ENCODE measurements around the gene MLST8. TPM values are rescaled to one million over a fixed set of nuclear protein-coding genes. Genes with fewer than 3 reads are reported as not detected.

MLST8 gene
- polyA plus RNA-seq, 2 donors, result 27.8 to 38.3 TPM

GRCh38 chr16:2179107-2179501 lies 26.1 kb upstream of the MLST8 start:
- 41 to 48% methylated on average over 37 to 50 of the region's 50 CpGs for WGBS, 2 donors
- Histone ChIP-seq H3K36me3 (ENCODE audit: control insufficient read depth in 2 of 2, insufficient read depth in 2 of 2, low read length in 1 of 2) (peaks cover 9 to 32% of the 10 kb centered on the region in 2 donors), H3K27me3 (ENCODE audit: control insufficient read depth in 1 of 2, insufficient read depth in 2 of 2, low read length in 2 of 2) (peaks cover 0 to 2% of the 10 kb centered on the region in 2 donors), H3K4me3 (ENCODE audit: low read depth in 1 of 2, low read length in 2 of 2) (no peak overlapping the region), H3K9me3 (ENCODE audit: control insufficient read depth in 2 of 2, insufficient read depth in 1 of 2, low read depth in 1 of 2, low read length in 1 of 2) (peaks cover 0 to 6% of the 10 kb centered on the region in 2 donors), H3K27ac (ENCODE audit: low read depth in 2 of 2, low read length in 1 of 2) (peak overlapping the region in 1 of 2 donors; percentile 30), H3K4me1 (ENCODE audit: control insufficient read depth in 2 of 2, insufficient read depth in 2 of 2, low read length in 1 of 2) (peaks cover 2 to 16% of the 10 kb centered on the region in 2 donors)

- Histone ChIP-seq H3K27ac (ENCODE audit: low read depth in 2 of 2, low read length in 1 of 2) (no peak overlapping the region), H3K9me3 (ENCODE audit: control insufficient read depth in 2 of 2, insufficient read depth in 1 of 2, low read depth in 1 of 2, low read length in 1 of 2) (peaks cover 0 to 6% of the 10 kb centered on the region in 2 donors), H3K27me3 (ENCODE audit: control insufficient read depth in 1 of 2, insufficient read depth in 2 of 2, low read length in 2 of 2) (peaks cover 0 to 2% of the 10 kb centered on the region in 2 donors), H3K4me1 (ENCODE audit: control insufficient read depth in 2 of 2, insufficient read depth in 2 of 2, low read length in 1 of 2) (peaks cover 2 to 16% of the 10 kb centered on the region in 2 donors), H3K4me3 (ENCODE audit: low read depth in 1 of 2, low read length in 2 of 2) (no peak overlapping the region), H3K36me3 (ENCODE audit: control insufficient read depth in 2 of 2, insufficient read depth in 2 of 2, low read length in 1 of 2) (peaks cover 9 to 27% of the 10 kb centered on the region in 2 donors)
- WGBS, 2 donors, result 66 to 76% methylated on average over 30 to 31 of the region's 31 CpGs
These were observed 25.7 kb upstream of the MLST8 start for GRCh38 chr16:2179576-2179975.

- Histone ChIP-seq H3K4me1 (ENCODE audit: control insufficient read depth in 2 of 2, insufficient read depth in 2 of 2, low read length in 1 of 2) (peaks cover 2 to 14% of the 10 kb centered on the region in 2 donors), H3K4me3 (ENCODE audit: low read depth in 1 of 2, low read length in 2 of 2) (no peak overlapping the region), H3K36me3 (ENCODE audit: control insufficient read depth in 2 of 2, insufficient read depth in 2 of 2, low read length in 1 of 2) (peaks cover 8 to 19% of the 10 kb centered on the region in 2 donors), H3K27me3 (ENCODE audit: control insufficient read depth in 1 of 2, insufficient read depth in 2 of 2, low read length in 2 of 2) (peaks cover 0 to 2% of the 10 kb centered on the region in 2 donors), H3K27ac (ENCODE audit: low read depth in 2 of 2, low read length in 1 of 2) (no peak overlapping the region), H3K9me3 (ENCODE audit: control insufficient read depth in 2 of 2, insufficient read depth in 1 of 2, low read depth in 1 of 2, low read length in 1 of 2) (peaks cover 0 to 6% of the 10 kb centered on the region in 2 donors)
- WGBS, 2 donors, result 94% methylated on average over 38 to 43 of the region's 43 CpGs
These were observed 24.8 kb upstream of the MLST8 start for GRCh38 chr16:2180461-2180860.

- peaks cover 0 to 2% of the 10 kb centered on the region in 2 donors for H3K27me3 ChIP-seq (ENCODE audit: control insufficient read depth in 1 of 2, insufficient read depth in 2 of 2, low read length in 2 of 2)
- H3K4me3 ChIP-seq (ENCODE audit: low read depth in 1 of 2, low read length in 2 of 2), result no peak overlapping the region
- H3K9me3 ChIP-seq (ENCODE audit: control insufficient read depth in 2 of 2, insufficient read depth in 1 of 2, low read depth in 1 of 2, low read length in 1 of 2), result peaks cover 0 to 6% of the 10 kb centered on the region in 2 donors
- peaks cover under 1 to 11% of the 10 kb centered on the region in 2 donors for H3K36me3 ChIP-seq (ENCODE audit: control insufficient read depth in 2 of 2, insufficient read depth in 2 of 2, low read length in 1 of 2)
- no peak overlapping the region for H3K27ac ChIP-seq (ENCODE audit: low read depth in 2 of 2, low read length in 1 of 2)
- WGBS, 2 donors, result 82 to 83% methylated on average over 40 to 46 of the region's 46 CpGs
- H3K4me1 ChIP-seq (ENCODE audit: control insufficient read depth in 2 of 2, insufficient read depth in 2 of 2, low read length in 1 of 2), result peaks cover 2 to 8% of the 10 kb centered on the region in 2 donors
These were observed 24.0 kb upstream of the MLST8 start for GRCh38 chr16:2180962-2181923.

GRCh38 chr16:2181952-2182351 lies 23.3 kb upstream of the MLST8 start:
- peaks cover 0 to 6% of the 10 kb centered on the region in 2 donors for H3K9me3 ChIP-seq (ENCODE audit: control insufficient read depth in 2 of 2, insufficient read depth in 1 of 2, low read depth in 1 of 2, low read length in 1 of 2)

GRCh38 chr16:2183671-2184070 lies 21.6 kb upstream of the MLST8 start:
- no peak overlapping the region for H3K4me3 ChIP-seq (ENCODE audit: low read depth in 1 of 2, low read length in 2 of 2)
- H3K27me3 ChIP-seq (ENCODE audit: control insufficient read depth in 1 of 2, insufficient read depth in 2 of 2, low read length in 2 of 2), result no peaks in the 10 kb centered on the region
- H3K36me3 ChIP-seq (ENCODE audit: control insufficient read depth in 2 of 2, insufficient read depth in 2 of 2, low read length in 1 of 2), result no peaks in the 10 kb centered on the region
- peaks cover 0 to 3% of the 10 kb centered on the region in 2 donors for H3K9me3 ChIP-seq (ENCODE audit: control insufficient read depth in 2 of 2, insufficient read depth in 1 of 2, low read depth in 1 of 2, low read length in 1 of 2)
- H3K4me1 ChIP-seq (ENCODE audit: control insufficient read depth in 2 of 2, insufficient read depth in 2 of 2, low read length in 1 of 2), result peaks cover 2 to 6% of the 10 kb centered on the region in 2 donors
- 92 to 95% methylated on average over 22 to 30 of the region's 30 CpGs for WGBS, 2 donors
- H3K27ac ChIP-seq (ENCODE audit: low read depth in 2 of 2, low read length in 1 of 2), result no peak overlapping the region

More at GRCh38 chr16:2181952-2182351, 23.3 kb upstream of the MLST8 start:
- Histone ChIP-seq H3K36me3 (ENCODE audit: control insufficient read depth in 2 of 2, insufficient read depth in 2 of 2, low read length in 1 of 2) (peaks cover 0 to 8% of the 10 kb centered on the region in 2 donors), H3K27me3 (ENCODE audit: control insufficient read depth in 1 of 2, insufficient read depth in 2 of 2, low read length in 2 of 2) (peaks cover 0 to 2% of the 10 kb centered on the region in 2 donors), H3K27ac (ENCODE audit: low read depth in 2 of 2, low read length in 1 of 2) (no peak overlapping the region), H3K4me3 (ENCODE audit: low read depth in 1 of 2, low read length in 2 of 2) (no peak overlapping the region), H3K4me1 (ENCODE audit: control insufficient read depth in 2 of 2, insufficient read depth in 2 of 2, low read length in 1 of 2) (peaks cover 2 to 6% of the 10 kb centered on the region in 2 donors)
- WGBS, 2 donors, result 90 to 91% methylated on average over 20 of the region's 20 CpGs

GRCh38 chr16:2184346-2184745 lies 20.9 kb upstream of the MLST8 start:
- Histone ChIP-seq H3K4me3 (ENCODE audit: low read depth in 1 of 2, low read length in 2 of 2) (no peak overlapping the region), H3K36me3 (ENCODE audit: control insufficient read depth in 2 of 2, insufficient read depth in 2 of 2, low read length in 1 of 2) (no peaks in the 10 kb centered on the region), H3K27ac (ENCODE audit: low read depth in 2 of 2, low read length in 1 of 2) (no peak overlapping the region), H3K27me3 (ENCODE audit: control insufficient read depth in 1 of 2, insufficient read depth in 2 of 2, low read length in 2 of 2) (no peaks in the 10 kb centered on the region), H3K4me1 (ENCODE audit: control insufficient read depth in 2 of 2, insufficient read depth in 2 of 2, low read length in 1 of 2) (peaks cover 0 to 2% of the 10 kb centered on the region in 2 donors), H3K9me3 (ENCODE audit: control insufficient read depth in 2 of 2, insufficient read depth in 1 of 2, low read depth in 1 of 2, low read length in 1 of 2) (peaks cover 0 to 3% of the 10 kb centered on the region in 2 donors)
- 84 to 85% methylated on average over 19 of the region's 19 CpGs for WGBS, 2 donors

- Histone ChIP-seq H3K4me1 (ENCODE audit: control insufficient read depth in 2 of 2, insufficient read depth in 2 of 2, low read length in 1 of 2) (peaks cover 0 to 1% of the 10 kb centered on the region in 2 donors), H3K27ac (ENCODE audit: low read depth in 2 of 2, low read length in 1 of 2) (no peak overlapping the region), H3K36me3 (ENCODE audit: control insufficient read depth in 2 of 2, insufficient read depth in 2 of 2, low read length in 1 of 2) (no peaks in the 10 kb centered on the region), H3K4me3 (ENCODE audit: low read depth in 1 of 2, low read length in 2 of 2) (no peak overlapping the region), H3K27me3 (ENCODE audit: control insufficient read depth in 1 of 2, insufficient read depth in 2 of 2, low read length in 2 of 2) (no peaks in the 10 kb centered on the region), H3K9me3 (ENCODE audit: control insufficient read depth in 2 of 2, insufficient read depth in 1 of 2, low read depth in 1 of 2, low read length in 1 of 2) (peaks cover 0 to 3% of the 10 kb centered on the region in 2 donors)
- WGBS, 2 donors, result 76 to 78% methylated on average over 20 of the region's 20 CpGs
These were observed 20.3 kb upstream of the MLST8 start for GRCh38 chr16:2184962-2185361.

GRCh38 chr16:2186064-2186463 lies 19.2 kb upstream of the MLST8 start:
- H3K9me3 ChIP-seq (ENCODE audit: control insufficient read depth in 2 of 2, insufficient read depth in 1 of 2, low read depth in 1 of 2, low read length in 1 of 2), result peaks cover 0 to 3% of the 10 kb centered on the region in 2 donors
- H3K36me3 ChIP-seq (ENCODE audit: control insufficient read depth in 2 of 2, insufficient read depth in 2 of 2, low read length in 1 of 2), result no peaks in the 10 kb centered on the region
- 86 to 90% methylated on average over 13 of the region's 13 CpGs for whole genome bisulfite sequencing, 2 donors
- H3K27ac ChIP-seq (ENCODE audit: low read depth in 2 of 2, low read length in 1 of 2), result no peak overlapping the region
- H3K4me1 ChIP-seq (ENCODE audit: control insufficient read depth in 2 of 2, insufficient read depth in 2 of 2, low read length in 1 of 2), result peaks cover 0 to 7% of the 10 kb centered on the region in 2 donors
- H3K4me3 ChIP-seq (ENCODE audit: low read depth in 1 of 2, low read length in 2 of 2), result no peak overlapping the region
- no peaks in the 10 kb centered on the region for H3K27me3 ChIP-seq (ENCODE audit: control insufficient read depth in 1 of 2, insufficient read depth in 2 of 2, low read length in 2 of 2)
